Breast epithelium (tissue), 4 donors: ENCODE data around the gene WDR91. TPM values are rescaled to one million over a fixed set of nuclear protein-coding genes. Genes with fewer than 3 reads are reported as not detected.
A peak's percentile ranks its signal among the peaks of the same experiment; 100 is the strongest.
"Not testable (repeated sequence)": the region's sequence is repeated elsewhere in the genome, so short reads cannot be mapped to it uniquely, and the experiment has no call there.

ENCODE experiments used
- DNase-seq, 2 donors: peaks; one replicate each; pipeline ENCODE4 v3.0.0-alpha.2; 2019; ENCODE audit warnings: low spot score in 2 of 2
- H3K27ac ChIP-seq, 2 donors: fragments of 200-600 bp; sonication (generic) in 1 of 2; one replicate each; pipeline ENCODE4 v1.5.1; 2016 to 2019; ENCODE audit warnings: mild to moderate bottlenecking in 1 of 2
- H3K27me3 ChIP-seq, 2 donors: fragments of 200-600 bp; sonication (generic) in 1 of 2; one replicate each; pipeline versions ENCODE4 v1.5.1 to v1.6.0; 2017 to 2019; ENCODE audit warnings: control low read depth in 1 of 2, mild to moderate bottlenecking in 1 of 2
- H3K36me3 ChIP-seq: fragments of 200-600 bp; one replicate; pipeline ENCODE4 v1.5.1; 2019
- H3K4me1 ChIP-seq, 2 donors: fragments of 200-600 bp; sonication (generic); one replicate each; pipeline ENCODE4 v1.5.1; 2016 to 2019; ENCODE audit warnings: control low read depth in 1 of 2
- H3K4me3 ChIP-seq, 3 donors: fragments of 200-600 bp; sonication (generic); 1 replicate in 2 of 3; 2 replicates in 1 of 3; pipeline ENCODE4 v1.5.1; 2016 to 2019; ENCODE audit warnings: mild to moderate bottlenecking in 3 of 3, moderate library complexity in 2 of 3
- H3K9me3 ChIP-seq, 2 donors: fragments of 200-600 bp; sonication (generic) in 1 of 2; one replicate each; pipeline ENCODE4 v1.5.1; 2016 to 2019; ENCODE audit warnings: control low read depth in 1 of 2
- POLR2A ChIP-seq: fragments of 450-650 bp; IDR thresholded peaks from one replicate; pipeline ENCODE4 v1.6.1; 2016; ENCODE audit warnings: antibody characterized with exemption, mild to moderate bottlenecking, moderate library complexity
- POLR2AphosphoS5 ChIP-seq, 3 donors: sonication (generic); formaldehyde crosslinking; IDR thresholded peaks; one replicate each; pipeline ENCODE4 v1.6.1; 2017; ENCODE audit warnings: antibody characterized with exemption in 3 of 3
- intact Hi-C: fragments of 100-400 bp; cut with DNase I; formaldehyde crosslinking; loops from one replicate; pipeline ENCODE4 v1.15.1; 2023; ENCODE audit warnings: low total_unique reads
- total RNA-seq, 3 donors: library from RNA; depleted of rRNA; stranded (reverse); fragments of >200 nt; gene quantifications; one replicate each; pipeline ENCODE4 v1.1.0, GENCODE V29; 2016
- TF ChIP-seq, protein P1 (sequence below), 3 donors: fragments of 450-650 bp; IDR thresholded peaks; one replicate each; pipeline ENCODE4 v1.5.1; 2016 to 2017; ENCODE audit warnings: antibody characterized with exemption in 3 of 3, mild to moderate bottlenecking in 3 of 3, moderate library complexity in 3 of 3

Gene WDR91
- total RNA-seq, 3 donors from 2014 or later = 21.4 to 26.5 (median 23.1) TPM

DNA sequence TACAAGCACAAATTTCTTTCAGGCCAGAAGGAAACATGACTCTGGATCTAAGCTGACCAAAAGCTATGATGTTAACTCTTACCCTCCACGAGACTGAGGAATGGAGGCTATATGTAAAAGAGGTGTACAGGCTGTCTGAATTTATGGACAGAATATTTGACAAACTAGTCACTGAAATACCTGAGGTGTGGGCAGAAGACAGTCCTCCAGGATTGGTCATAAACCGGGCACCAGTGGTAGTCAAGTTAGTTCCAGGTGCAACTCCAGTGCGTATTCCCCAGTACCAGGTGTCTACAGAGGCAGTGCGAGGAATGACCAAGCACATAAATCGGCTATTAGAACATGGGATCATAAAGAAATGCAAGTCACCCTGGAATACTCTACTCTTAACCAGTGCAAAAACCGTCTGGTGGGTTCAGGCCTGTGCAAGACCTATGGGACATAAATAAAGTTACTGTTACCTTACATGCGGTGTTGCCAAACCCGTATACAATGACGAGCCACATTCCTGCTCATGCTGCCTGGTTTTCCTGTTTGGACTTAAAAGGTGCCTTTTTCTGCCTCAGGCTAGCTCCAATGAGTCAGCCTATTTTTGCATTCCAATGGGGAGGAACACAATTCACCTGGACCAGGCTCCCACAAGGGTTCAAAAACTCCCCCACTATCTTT is 34.2 kb downstream of the WDR91 start:
- Histone ChIP-seq H3K4me1 (peaks cover 0 to 6% of the 10 kb centered on the region in 2 donors), H3K4me3 (no peak overlapping the region), H3K36me3 (peaks cover 7% of the 10 kb centered on the region), H3K27me3 (no peaks in the 10 kb centered on the region), H3K27ac (peak overlapping the region; percentile 71 to 82), H3K9me3 (peaks cover 14 to 20% of the 10 kb centered on the region in 2 donors)
- intact Hi-C loops = no loop called here
- DNase-seq = peak in 1 of 2 donors; percentile 78
- TF ChIP-seq POLR2AphosphoS5 (IDR thresholded peaks at IDR 0.05) (peak in 1 of 3 donors; percentile 70), POLR2A (no peak)

DNA sequence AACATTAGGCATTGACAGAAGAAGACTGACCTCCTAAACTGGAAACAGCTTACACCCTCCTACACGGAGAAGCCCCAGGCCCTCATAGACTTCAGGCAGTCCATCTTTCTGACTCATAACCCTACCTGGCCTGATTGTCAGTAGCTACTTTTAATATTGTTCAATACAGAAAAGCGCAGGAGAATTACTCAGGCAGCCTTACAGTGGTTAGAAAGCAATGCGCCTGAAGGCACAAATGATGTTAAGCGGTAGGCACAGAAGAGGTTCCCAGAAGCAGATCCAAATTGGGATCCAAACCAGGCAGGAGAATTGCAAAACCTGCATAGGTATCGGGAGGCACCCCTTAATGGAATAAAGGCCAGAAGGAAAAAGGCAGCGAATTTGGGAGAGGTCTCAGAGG is 35.4 kb downstream of the WDR91 start:
- no peak for TF ChIP-seq POLR2A
- TF ChIP-seq, protein P1, sequence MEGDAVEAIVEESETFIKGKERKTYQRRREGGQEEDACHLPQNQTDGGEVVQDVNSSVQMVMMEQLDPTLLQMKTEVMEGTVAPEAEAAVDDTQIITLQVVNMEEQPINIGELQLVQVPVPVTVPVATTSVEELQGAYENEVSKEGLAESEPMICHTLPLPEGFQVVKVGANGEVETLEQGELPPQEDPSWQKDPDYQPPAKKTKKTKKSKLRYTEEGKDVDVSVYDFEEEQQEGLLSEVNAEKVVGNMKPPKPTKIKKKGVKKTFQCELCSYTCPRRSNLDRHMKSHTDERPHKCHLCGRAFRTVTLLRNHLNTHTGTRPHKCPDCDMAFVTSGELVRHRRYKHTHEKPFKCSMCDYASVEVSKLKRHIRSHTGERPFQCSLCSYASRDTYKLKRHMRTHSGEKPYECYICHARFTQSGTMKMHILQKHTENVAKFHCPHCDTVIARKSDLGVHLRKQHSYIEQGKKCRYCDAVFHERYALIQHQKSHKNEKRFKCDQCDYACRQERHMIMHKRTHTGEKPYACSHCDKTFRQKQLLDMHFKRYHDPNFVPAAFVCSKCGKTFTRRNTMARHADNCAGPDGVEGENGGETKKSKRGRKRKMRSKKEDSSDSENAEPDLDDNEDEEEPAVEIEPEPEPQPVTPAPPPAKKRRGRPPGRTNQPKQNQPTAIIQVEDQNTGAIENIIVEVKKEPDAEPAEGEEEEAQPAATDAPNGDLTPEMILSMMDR (IDR thresholded peaks at IDR 0.05) = no peak
- TF ChIP-seq POLR2AphosphoS5 (IDR thresholded peaks at IDR 0.05) = no peak
- no peak overlapping the region for H3K4me3 ChIP-seq
- H3K9me3 ChIP-seq = peaks cover 2 to 8% of the 10 kb centered on the region in 2 donors
- H3K27ac ChIP-seq = peak overlapping the region; percentile 71 to 82
- DNase-seq = peak in 1 of 2 donors; percentile 78
- H3K27me3 ChIP-seq = no peaks in the 10 kb centered on the region
- no peaks in the 10 kb centered on the region for H3K36me3 ChIP-seq
- H3K4me1 ChIP-seq = peaks cover 0 to 6% of the 10 kb centered on the region in 2 donors
- intact Hi-C loops = no loop called here

DNA sequence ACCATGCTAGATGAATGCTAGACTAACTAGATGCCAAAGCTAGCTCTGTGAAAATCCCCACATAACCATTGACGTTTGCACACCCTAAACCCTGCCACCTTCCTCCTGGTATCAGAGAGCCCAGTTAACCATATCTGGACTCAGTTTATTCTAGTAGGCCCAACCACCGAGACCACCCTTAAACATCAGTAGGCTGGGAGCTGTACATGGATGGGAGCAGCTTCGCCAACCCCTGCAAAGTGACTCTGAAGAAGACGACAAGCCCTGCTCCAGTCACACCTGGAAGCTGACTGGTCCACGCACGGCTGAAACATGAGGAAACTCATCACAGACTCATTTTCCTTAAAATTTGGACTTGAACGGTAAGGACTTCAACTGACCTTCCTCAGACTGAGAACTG is 36.4 kb downstream of the WDR91 start:
- intact Hi-C loops = no loop called here
- TF ChIP-seq POLR2A (no peak), POLR2AphosphoS5 (IDR thresholded peaks at IDR 0.05) (no peak)
- TF ChIP-seq, protein P1 (IDR thresholded peaks at IDR 0.05) = no peak
- no peaks in the 10 kb centered on the region for H3K36me3 ChIP-seq
- no peak for DNase-seq
- no peaks in the 10 kb centered on the region for H3K27me3 ChIP-seq
- H3K4me3 ChIP-seq = no peak overlapping the region
- H3K4me1 ChIP-seq = peaks cover 0 to 6% of the 10 kb centered on the region in 2 donors
- H3K9me3 ChIP-seq = no peaks in the 10 kb centered on the region
- H3K27ac ChIP-seq = peak overlapping the region in 1 of 2 donors; percentile 82

DNA sequence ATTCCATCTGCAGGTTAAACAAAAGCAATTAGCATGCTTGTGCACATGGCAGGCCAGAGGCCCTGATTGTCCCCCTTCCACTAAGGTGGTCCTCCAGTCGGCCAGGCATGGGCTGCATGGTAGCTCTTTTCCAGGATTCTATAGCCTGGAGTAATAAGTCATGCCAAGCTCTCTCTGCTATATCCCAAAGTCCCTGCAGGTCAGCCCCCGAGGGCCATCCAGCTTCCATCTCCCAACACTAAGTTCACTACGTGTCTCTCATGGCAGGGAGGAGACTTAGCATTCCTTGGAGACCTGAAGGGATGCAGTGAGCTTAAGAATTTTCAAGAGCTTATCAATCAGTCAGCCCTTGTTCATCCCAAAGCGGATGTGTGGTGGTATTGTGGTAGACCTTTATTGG is 37.4 kb downstream of the WDR91 start:
- H3K27me3 ChIP-seq, H3K27ac ChIP-seq, DNase-seq, intact Hi-C loops, H3K36me3 ChIP-seq, H3K4me3 ChIP-seq, H3K9me3 ChIP-seq: not testable (repeated sequence)
- H3K4me1 ChIP-seq = peaks cover 0 to 13% of the 10 kb centered on the region in 2 donors

DNA sequence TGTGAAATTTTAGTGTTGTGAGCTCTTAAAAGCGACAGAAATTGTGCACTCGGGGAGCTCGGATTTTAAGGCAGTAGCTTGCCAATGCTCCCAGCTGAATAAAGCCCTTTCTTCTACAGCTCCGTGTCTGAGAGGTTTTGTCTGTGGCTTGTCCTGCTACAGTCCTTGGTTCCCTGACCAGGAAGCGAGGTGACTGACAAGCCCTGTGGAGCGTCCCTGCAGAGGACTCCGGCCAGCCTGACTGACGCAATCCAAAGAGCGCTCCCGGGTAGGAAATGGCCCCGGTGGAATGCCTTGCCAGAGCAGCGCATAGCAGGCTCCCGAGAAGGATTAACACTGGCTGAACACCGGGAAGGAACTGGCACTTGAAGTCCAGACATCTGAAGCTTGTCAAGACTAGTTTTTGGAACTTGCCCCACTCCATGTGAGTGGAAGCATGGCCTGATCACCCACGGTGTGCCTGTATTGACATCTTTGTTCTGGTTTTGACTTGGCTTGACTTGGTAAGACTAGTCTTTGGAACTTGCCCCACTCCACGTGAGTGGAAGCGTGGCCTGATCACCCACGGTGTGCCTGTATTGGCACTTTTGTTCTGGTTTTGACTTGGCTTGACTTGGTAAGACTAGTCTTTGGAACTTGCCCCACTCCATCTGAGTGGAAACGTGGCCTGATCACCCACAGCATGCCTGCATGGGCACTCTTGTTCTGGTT is 39.6 kb downstream of the WDR91 start:
- DNase-seq = peak; percentile 67 to 90
- intact Hi-C loops, H3K27me3 ChIP-seq, H3K36me3 ChIP-seq, H3K9me3 ChIP-seq: not testable (repeated sequence)
- peak in 2 of 3 donors; percentile 48 to 57 for TF ChIP-seq POLR2AphosphoS5 (IDR thresholded peaks at IDR 0.05)
- Histone ChIP-seq H3K4me1 (peaks cover 0 to 20% of the 10 kb centered on the region in 2 donors), H3K27ac (peak overlapping the region; percentile 94 to 98), H3K4me3 (peak overlapping the region in 2 of 3 donors; percentile 70 to 86)

DNA sequence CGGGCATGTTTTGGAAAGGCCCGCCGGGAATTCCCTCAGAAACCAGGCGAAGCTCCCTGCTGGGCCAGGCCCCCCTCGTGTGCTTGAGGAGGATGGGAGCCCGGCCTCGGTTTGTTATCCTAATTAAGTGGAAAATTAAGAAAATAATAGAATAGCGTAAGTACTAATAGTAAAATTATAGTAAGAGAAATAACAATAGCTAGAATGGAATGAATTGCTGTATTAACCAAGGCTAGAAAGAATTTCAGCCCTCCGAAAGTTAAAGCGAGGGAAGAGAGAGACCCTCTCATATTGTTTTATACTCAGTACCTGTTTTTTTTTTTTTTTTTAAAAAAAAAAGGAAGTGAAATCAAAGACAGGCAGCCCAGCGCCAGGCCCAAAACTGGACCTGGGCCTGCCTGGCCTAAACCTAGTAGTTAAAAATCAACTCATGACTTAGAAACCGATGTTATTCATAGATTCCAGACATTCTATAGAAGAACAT is 40.3 kb downstream of the WDR91 start:
- intact Hi-C loops = not testable (repeated sequence)
- Histone ChIP-seq H3K4me3 (peak overlapping the region; percentile 66 to 86 (median 70)), H3K4me1 (peaks cover 0 to 15% of the 10 kb centered on the region in 2 donors)

More for the DNA sequence above, 40.3 kb downstream of the WDR91 start:
- H3K27me3 ChIP-seq, DNase-seq, H3K9me3 ChIP-seq, H3K36me3 ChIP-seq: not testable (repeated sequence)
- H3K27ac ChIP-seq = peak overlapping the region; percentile 94 to 98
